GM19452 (cell line): ENCODE results near the gene NDUFA1.
"Not testable (repeated sequence)": the region's sequence is repeated elsewhere in the genome, so short reads cannot be mapped to it uniquely, and the experiment has no call there.

Experiments used
- ATAC-seq: cut with Tn5 transposase; IDR thresholded peaks from one replicate; pipeline ENCODE4 v1.9.1; 2021; ENCODE audit not compliant: unreplicated experiment

Gene NDUFA1

GRCh38 chrX:119899125-119899524, 27.5 kb downstream of the NDUFA1 start:
- ATAC-seq = no peak

GRCh38 chrX:119900976-119901375, 29.3 kb downstream of the NDUFA1 start:
- ATAC-seq = no peak

- ATAC-seq = no peak
Measured at GRCh38 chrX:119916310-119916709, 44.7 kb downstream of the NDUFA1 start.

- ATAC-seq = no peak
Measured at GRCh38 chrX:119917877-119918276, 46.2 kb downstream of the NDUFA1 start.

DNA sequence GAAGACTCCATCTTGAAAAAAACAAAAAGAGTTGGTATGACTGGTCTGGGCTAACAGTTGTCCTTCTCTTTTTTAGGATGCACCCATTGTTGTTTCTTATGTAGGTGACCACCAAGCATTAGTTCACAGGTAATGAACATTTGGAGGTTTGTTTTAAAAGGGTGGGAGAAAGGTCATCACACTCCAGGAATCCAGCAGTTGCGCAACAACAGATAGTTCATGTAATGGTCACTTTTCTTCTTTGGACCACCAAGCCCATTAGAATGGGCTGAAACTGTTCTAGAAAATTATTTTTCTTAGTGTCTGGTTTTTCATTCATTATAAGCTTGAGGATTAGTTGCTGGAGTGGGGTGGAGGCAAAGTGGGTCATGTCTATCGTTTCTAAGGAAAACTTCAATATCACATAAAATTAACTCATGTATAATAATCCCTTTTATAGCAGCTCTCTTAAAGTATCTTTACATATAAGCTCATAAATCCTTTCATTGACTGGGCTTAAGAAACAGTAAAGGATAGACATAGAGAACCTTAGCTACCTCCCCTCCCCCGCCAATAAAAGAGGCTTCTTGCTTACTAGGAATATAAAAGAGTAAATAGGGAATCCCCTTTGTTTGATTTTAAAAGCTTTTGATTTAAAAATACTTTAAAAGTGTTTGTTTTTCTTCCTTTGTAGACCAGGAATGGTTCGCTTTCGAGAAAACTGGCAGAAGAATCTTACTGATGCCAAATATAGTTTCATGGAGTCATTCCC, 48.4 kb downstream of the NDUFA1 start:
- ATAC-seq = no peak

GRCh38 chrX:119922391-119922790, 50.8 kb downstream of the NDUFA1 start:
- not testable (repeated sequence) for ATAC-seq
